Measurements from ENCODE around the gene CNOT1.
"Not testable (repeated sequence)": the region's sequence is repeated elsewhere in the genome, so short reads cannot be mapped to it uniquely, and the experiment has no call there.

Gene CNOT1

DNA sequence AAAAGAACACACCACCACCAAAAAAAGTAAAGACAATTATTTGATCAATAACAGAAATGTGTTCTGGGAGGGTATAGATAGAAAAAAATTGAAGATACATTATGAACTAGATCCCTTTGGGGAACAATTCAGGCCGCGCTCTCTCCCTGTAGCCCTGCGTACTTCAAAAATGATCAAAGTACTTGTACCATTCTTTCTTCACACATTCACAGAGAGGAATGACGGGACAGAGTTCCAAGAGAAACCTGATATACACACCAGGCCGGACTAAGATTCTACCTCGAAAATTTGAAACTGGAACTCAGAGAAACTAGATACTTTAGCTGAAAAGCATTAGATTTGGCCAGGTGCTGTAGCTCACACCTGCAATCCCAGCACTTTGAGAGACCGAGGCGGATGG is 50.0 kb downstream of the CNOT1 start:
- no peak for DNase-seq

DNA sequence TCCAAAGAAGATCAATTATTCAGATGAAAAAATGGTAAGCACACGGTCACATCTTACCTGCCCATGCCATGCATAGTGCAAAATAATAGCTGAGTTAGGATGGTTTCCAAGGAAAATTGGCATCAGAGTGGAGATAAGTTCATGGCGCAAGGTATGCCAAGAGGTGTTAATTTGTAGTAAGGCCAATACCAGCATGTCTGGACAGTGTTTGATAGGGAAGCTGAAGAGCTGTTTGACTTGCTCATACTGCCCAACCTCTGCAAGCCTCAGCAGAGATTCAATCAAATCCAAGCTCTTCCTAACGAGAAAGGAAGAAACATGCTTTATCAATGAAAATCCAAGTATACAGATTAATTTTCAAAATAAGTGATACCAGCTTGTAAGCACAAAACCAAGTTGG is 51.0 kb downstream of the CNOT1 start:
- no peak for DNase-seq

DNA sequence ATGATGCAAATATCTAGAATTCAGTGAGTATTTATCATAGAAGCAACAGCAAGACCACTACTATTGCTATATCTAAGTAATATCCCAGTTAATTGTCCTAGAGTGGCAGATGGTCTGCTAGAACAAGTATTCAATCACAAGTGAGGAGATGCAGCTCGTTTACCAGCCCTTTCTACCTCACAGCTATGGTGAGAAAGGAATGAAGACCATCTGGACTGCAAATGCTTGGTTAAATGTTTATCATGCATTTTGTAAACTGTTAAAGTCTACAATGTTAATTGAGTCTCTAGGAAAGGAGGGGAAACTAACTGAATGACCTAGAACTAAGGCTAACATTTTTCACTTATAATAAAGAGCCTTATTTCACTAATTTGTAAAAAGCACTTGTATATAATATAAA is 52.5 kb downstream of the CNOT1 start:
- DNase-seq, result no peak

DNA sequence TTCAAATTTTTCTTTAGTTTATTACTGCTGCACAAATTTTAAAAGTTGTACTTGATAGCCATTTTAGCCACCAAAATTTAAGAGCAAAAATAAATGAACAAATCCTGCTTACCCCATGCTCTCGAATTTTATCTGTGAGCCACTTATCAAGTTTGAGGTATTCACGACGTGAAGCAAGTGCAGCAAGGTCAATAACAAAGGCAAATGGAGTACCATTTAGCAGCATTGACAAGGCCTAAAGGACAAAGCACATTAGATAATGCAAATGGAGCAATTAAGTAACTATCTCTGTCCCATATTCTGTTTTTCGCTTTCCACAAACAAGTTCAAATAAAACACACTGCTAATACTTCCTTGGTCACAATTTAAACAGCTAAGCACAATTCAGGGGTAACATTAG is 54.7 kb downstream of the CNOT1 start:
- DNase-seq, result no peak

DNA sequence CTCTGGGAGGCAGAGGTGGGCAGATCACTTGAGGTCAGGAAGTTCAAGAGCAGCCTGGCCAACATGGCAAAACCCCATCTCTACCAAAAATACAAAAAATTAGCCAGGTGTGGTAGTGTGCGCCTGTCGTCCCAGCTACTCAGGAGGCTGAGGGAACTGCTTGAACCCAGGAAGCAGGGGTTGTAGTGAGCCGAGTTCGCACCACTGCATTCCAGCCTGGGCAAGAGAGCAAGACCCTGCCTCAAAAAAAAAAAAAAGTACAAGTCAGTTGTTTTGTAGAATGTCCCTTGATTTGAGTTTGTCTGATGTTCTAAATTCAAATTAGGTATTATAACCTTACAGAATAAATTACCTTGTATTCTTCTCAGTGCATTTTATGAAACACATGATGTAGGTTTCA is 63.9 kb downstream of the CNOT1 start:
- DNase-seq, result not testable (repeated sequence)

DNA sequence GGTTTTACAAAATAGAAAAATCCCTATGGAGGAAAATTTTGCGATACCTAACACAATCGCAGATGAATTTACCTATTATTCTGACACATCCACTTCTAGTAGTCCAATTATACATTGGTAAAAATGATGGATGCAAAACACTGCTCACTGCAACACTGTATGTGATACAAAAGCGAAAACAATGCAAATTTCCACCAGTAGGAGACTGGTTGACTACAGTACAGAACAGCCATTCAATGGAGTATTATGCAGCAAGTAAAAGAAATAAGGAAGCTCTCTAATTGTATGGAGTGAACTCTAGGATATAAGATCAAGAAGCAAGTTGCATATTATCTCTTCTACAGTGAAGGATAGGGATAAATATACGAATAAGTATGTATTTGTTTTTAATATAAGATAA is 65.9 kb downstream of the CNOT1 start:
- DNase-seq, result no peak

DNA sequence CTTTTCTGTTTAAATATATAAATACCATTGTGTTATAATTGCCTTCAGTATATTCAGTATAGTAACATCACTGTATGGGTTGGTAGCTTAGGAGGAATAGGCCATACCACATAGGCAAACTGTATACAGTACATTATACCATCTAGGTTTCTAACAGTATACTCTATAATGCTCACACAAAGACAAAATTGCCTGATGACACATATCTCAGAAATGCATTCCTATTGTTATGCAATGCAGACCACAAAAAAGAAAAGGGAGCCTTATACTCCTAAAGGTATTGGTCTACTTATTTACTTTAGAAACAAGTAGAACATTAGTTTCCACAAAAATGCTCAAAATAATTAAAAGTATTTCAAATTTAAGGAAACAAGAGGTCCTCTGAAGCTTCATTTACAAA is 66.4 kb downstream of the CNOT1 start:
- DNase-seq, result no peak

DNA sequence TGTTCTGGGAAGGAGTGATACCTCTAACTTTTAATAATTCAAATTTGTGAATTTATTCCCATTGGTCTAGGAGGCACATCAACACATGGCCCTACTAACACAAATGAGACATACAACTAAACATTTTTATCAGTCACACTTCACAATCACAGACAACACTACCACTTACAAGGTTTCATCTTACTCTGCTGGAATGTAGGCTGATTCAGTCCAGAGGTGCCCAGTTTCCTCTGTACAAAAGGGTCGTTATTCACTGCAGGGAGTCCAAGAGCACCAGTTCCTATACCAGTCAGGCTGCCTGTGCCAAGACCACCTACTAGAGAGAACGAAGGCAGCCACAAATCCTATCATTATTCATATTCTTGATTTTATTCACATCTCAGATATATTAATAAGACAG is 72.9 kb downstream of the CNOT1 start:
- no peak for DNase-seq

DNA sequence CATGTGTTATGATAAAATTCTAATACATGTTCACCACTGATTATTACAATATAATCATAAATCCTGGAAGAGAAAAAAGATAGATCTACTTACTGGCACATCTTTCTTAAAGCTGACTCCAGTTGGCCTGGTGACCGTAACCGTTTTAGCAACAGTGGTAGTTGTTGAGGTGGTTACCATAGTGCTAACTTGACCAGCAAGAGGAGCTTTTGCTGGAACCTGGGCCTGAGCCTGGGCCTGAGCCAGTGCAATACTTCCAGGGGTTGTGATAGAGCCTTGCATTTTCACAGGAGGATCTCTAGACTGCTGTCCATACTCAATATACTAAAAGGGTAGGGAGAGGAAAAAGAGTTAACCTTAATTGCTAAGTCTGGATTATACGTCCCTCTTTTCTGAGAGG is 78.1 kb downstream of the CNOT1 start:
- no peak for DNase-seq

DNA sequence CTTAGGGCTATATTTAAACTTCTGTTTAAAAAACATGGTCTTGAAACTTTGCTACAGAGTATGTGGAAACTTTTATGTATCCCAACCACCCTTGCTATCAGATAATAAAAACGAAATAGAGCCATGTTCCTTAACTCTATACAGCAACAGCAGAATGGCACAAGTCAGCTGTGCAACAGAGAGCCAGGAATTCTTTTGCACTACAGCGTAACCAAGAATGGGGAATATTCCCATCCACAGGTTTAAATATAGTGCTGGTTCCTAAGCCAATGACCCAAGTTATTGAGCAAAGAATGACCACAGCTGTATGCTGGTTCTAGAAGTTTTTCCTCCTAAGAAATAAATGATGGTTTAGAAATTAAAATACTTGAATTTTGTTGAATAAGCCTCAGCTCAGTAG is 81.2 kb downstream of the CNOT1 start:
- no peak for DNase-seq

DNA sequence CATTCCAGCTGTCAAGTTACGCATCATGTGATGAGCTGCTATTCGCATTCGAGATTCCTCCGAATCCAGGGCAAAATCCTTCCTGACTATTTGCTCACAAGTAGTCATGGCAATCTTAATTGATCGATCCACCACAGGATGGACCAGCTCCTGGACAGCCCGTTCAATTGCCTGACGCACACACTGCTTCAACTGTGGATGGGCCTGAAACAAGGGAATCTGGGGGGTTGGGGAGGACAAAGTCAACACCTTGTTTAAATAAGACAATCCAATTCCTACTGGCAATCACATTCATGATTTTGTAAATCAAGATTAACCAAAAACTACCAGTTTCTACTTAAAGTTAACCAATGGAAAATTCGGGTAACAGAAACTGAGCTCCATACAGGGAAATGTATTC is 85.9 kb downstream of the CNOT1 start:
- DNase-seq, result no peak

DNA sequence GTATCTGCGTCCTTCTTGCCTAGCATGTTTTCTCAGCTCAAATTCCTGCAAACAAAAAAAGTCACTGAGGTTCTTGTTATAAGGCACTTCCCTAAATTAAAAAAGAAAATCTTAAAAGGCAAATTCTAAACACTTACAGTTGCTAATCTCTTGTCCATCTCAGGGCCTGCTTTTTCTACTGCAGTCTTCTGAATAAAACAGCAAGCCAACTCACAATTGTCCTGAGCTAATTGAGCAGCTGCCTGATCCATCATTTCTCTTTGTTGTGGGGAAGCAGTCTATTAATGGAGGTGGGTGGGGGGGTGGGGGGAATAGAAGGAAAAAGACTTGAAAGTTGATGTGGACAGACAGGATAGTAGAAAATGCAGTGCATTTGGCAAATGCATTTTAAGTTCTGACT is 87.3 kb downstream of the CNOT1 start:
- DNase-seq, result no peak

DNA sequence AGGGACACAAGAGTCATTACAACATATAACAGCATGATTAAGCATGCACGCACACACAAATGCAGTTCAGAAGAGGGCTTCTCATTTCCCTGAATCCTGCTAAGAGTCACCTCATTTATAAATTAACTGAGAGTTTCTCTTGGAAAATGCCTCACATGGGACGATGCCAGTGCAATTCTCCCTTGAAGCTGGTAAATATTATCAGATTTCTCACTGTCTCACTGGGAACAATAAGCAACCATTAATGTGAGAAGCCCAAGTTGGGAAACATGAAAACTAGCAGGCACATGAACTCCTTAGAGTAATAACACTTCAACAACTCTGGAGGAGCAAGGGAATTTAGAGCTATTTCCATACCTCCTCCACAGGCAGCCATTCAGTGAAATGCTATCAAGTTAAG is 87.9 kb downstream of the CNOT1 start:
- DNase-seq, result no peak

DNA sequence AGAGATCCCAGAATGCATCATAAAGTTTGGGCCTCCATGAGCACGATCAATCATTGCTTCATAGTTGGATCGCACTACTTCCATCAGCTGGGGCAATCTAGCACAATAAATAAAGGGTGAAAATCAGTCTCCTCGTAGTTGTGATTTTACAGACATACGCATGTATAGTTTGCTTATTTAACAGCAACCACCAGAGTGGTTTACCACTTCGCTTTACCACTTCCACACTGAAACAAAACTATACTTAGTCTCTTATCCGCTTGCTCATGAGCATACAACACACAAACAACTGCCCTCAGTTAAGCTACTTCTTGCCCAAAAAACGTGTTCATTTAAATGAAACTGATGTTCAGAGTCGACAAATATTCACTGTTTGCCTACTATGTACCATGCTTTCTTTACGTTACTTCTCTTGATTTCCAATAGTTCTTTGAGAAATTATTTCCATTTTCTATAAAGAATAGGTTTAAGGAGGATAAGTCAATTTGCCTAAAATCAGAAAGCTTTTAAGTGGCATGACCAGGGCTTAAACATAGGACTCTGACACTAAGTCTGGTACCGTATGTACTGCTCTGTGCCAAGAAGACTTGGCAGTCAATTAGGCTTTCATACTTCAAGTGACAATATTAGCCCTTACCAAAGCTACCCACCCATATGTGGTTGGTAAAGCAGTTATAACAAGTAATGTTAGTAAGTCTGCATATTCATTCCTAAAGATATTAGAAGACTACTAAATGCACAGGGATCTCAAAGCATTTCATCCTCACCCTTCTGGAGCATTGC is 92.3 kb downstream of the CNOT1 start:
- DNase-seq, result no peak

DNA sequence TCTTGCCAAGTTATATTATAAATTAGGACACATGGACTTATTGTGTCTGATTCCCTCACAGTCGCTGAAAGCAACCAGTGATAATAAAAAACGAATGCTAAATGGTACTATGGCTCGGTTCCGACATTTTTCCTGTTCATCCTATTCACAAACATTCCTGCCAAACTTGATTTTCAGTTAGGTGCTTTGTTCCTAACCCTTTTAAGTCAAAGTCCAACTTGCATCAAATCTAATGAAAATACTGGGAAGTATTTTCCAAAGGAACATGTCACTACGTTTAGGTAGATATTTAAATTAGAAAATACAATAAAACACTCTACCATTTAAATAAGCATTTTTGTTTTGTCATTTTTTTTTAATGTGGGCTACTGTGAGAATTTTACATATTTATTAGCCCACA is 93.3 kb downstream of the CNOT1 start:
- DNase-seq, result no peak

DNA sequence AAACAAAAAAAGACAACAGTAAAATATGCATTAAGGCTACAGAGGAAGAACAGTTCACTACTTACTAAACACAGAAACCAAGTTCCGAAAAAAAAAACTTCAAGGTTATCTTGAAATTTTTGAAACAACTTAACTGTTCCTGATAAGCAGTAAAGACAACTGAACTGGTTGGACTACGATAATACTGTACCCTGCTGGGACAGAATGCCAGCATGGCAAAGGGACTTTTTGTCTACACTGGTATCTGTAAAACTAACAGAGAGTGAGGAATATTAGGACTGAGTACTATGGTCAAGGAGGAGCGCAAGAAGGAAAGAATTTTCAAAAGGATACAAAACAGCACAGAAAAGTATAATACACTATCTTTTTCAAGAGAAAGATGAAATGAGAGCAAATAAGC is 94.5 kb downstream of the CNOT1 start:
- DNase-seq, result no peak

DNA sequence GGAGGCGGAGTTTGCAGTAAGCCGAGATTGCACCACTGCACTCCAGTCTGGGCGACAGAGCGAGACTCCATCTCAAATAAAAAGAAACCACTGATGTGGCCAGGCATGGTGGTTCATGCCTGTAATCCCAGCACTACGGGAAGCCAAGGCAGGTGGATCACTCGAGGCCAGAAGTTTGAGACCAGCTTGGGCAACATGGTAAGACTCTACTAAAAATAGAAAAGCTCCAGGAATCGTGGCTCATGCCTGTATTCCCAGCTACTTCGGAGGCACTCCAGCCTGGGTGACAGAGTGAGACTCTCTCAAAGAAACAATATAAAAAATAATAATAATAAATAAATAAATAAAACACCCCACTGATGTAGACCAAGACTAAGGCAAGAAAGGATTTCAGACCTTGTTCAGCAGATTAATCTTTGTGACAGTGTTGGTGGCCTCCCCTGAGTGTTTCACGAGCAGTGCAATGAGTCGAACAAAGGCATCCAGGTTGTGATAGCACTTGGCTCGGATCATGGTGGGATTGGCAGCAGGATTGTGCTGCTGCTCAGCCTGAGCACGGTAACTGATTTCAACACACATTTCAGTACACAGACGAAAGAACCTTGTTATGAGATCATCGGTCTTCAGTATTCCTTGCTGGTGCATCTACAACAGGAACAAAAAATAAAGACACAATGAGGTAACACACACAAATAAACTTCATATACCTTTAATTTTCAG is 95.7 kb downstream of the CNOT1 start:
- no peak for DNase-seq

DNA sequence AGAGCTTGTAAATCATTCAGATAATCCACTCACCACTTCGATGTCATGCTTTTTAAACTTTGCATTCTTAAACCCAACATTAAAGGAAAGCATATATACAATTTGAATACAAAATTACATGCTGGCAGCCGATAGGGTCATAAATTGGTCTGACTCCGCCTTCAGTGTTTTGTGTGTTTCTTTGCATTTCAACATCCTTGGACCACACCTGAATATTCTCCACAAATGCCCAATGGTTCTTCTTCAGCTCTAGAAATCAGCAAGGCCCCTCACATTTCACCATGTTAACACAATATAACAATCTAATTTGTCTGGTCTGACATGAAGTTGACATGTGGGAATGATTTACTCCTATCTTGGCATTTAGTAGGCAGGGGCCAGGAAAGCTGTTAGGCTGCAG is 97.2 kb downstream of the CNOT1 start:
- no peak for DNase-seq

DNA sequence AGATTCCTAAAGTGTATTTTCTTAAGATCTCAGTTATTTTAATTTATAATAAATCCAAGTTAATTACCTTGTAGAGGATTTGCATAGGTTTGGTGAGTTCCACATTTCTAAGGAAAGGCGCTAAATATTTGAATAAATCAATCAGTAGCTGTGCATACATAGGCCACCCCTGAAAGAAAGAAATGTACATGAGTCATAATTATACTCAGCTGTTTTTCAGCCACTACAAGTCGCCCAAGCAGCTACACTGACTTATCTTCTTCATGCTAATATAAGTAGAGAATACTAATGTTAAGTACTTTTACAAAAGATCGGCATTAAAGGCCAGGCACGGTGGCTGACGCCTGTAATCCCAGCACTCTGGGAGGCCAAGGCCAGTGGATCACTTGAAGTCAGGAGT is 99.4 kb downstream of the CNOT1 start:
- DNase-seq, result no peak

DNA sequence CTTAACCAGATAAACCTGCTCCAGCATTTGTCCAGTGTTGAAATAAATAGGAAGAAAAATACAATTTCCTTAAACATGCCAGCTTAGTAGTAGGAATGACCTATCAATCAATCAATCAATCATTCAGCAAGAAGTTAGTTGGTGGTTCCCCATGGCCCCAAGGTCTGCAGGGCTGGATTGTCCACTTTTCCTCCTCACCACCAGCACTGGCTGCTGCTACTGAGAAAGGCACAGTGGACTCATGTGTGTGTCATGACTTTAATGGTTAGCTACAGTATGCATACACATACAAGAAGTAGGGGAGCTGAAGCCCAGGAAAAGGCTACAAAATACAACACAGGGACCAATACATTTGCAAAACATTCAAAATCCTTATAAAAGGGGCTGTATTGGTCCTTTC is 109.9 kb downstream of the CNOT1 start:
- no peak for DNase-seq

DNA sequence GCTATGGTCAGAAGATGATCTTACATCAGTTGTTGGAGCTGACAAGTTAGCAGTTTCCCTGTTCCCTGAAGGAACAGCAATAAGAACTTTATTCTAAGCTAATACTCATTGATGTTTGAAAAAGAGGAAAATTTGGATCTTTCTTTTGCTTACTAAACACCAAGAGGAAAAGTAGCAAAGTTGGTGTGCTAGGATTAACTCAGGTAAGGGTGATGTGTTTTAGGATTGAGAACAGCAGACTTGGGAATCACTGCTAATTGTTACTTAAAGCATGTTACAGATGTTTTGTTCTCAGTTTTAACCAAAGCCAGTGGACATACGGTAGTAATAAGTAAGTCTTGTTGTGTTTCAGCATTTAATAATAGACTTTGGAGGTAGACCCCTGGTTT is 110.7 kb downstream of the CNOT1 start:
- no peak for DNase-seq

DNA sequence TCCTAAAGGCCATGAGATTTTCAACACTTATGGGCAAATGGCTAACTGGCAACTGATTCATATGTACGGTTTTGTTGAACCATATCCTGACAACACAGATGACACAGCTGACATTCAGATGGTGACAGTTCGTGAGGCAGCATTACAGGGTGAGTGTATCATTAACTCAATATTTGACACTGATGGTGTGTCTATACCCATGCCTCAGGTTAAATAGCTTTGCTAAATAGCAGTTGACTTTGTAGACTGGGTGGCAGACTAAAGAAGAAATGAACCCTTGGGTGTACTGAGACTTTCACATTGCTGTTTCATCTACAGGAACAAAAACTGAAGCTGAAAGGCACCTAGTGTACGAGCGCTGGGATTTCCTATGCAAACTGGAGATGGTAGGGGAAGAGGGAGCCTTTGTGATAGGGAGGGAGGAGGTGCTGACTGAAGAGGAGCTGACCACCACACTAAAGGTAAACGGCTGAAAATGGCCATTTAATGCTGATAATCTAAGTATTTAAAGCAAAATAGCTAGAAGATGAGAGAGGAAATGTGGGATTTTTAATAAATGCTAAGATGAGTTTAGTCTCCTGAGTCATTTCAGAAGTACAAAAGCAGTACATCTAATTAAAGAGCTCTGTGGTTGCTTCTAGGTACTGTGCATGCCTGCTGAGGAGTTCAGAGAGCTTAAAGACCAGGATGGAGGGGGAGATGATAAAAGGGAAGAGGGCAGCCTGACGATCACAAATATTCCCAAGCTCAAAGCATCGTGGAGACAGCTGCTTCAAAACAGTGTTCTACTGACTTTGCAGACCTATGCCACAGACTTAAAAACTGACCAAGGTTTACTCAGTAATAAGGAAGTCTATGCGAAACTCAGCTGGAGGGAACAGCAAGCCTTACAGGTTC is 111.3 kb downstream of the CNOT1 start:
- DNase-seq, result no peak

DNA sequence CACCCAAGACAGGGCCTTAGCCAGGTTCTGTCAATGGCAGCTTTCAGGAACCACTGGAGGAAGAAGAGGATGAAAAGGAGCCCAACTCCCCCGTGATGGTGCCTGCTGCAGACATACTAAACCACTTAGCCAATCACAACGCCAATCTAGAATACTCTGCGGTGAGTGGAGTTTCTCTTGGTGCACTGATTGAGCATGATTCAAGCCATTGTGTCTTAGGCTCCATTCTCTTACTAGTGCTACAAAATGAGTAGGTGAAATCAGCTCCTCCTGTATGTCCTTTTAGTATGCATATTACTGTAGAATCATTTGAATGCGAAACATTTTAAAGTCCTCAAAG is 112.9 kb downstream of the CNOT1 start:
- DNase-seq, result no peak
